Type B pancreatic cell (in vitro differentiated cells): Measurements from ENCODE around the gene NSD2. TPM values are rescaled to one million over a fixed set of nuclear protein-coding genes. Genes with fewer than 3 reads are reported as not detected.

ENCODE experiments used
- DNase-seq: peaks from one replicate; pipeline ENCODE4 v3.0.0; 2021; ENCODE audit warnings: mixed read lengths; ENCODE audit not compliant: unreplicated experiment; ENCODE audit errors: extremely low spot score
- H3K27ac Mint-ChIP-seq: 2 replicates; pipeline ENCODE4 v1.8.0; 2021; ENCODE audit warnings: mild to moderate bottlenecking, mixed read lengths
- H3K27me3 Mint-ChIP-seq: 2 replicates; pipeline ENCODE4 v1.8.0; 2021; ENCODE audit warnings: mixed read lengths
- H3K36me3 Mint-ChIP-seq: 2 replicates; pipeline ENCODE4 v1.8.0; 2021; ENCODE audit warnings: mixed read lengths
- H3K4me1 Mint-ChIP-seq: one replicate; pipeline ENCODE4 v1.8.0; 2021; ENCODE audit warnings: mixed read lengths; ENCODE audit not compliant: unreplicated experiment
- H3K4me3 Mint-ChIP-seq: 2 replicates; pipeline ENCODE4 v1.8.0; 2021; ENCODE audit warnings: mild to moderate bottlenecking, mixed read lengths
- H3K9me3 Mint-ChIP-seq: 2 replicates; pipeline ENCODE4 v1.8.0; 2021; ENCODE audit warnings: mixed read lengths
- total RNA-seq: library from RNA; stranded (reverse); gene quantifications from 2 replicates; pipeline ENCODE4 v1.2.1, GENCODE V29; 2021; ENCODE audit warnings: low replicate concordance
- TF ChIP-seq, protein P1 (sequence below): fragments of 200-600 bp; sonication (generic); conservative IDR thresholded peaks from 2 replicates; pipeline ENCODE4 v1.5.0; 2021; ENCODE audit warnings: antibody characterized with exemption, mild to moderate bottlenecking

The NSD2 gene
- total RNA-seq, 1 donor from 2014 or later, result 156 TPM

- no peak for DNase-seq
- H3K9me3 Mint-ChIP-seq, result no peaks in the 10 kb centered on the region
- H3K27ac Mint-ChIP-seq, result peak overlapping the region; percentile 93
- H3K27me3 Mint-ChIP-seq, result peaks cover 3% of the 10 kb centered on the region
- TF ChIP-seq, protein P1, sequence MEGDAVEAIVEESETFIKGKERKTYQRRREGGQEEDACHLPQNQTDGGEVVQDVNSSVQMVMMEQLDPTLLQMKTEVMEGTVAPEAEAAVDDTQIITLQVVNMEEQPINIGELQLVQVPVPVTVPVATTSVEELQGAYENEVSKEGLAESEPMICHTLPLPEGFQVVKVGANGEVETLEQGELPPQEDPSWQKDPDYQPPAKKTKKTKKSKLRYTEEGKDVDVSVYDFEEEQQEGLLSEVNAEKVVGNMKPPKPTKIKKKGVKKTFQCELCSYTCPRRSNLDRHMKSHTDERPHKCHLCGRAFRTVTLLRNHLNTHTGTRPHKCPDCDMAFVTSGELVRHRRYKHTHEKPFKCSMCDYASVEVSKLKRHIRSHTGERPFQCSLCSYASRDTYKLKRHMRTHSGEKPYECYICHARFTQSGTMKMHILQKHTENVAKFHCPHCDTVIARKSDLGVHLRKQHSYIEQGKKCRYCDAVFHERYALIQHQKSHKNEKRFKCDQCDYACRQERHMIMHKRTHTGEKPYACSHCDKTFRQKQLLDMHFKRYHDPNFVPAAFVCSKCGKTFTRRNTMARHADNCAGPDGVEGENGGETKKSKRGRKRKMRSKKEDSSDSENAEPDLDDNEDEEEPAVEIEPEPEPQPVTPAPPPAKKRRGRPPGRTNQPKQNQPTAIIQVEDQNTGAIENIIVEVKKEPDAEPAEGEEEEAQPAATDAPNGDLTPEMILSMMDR, result no peak
- peaks cover 4% of the 10 kb centered on the region for H3K36me3 Mint-ChIP-seq
- peak overlapping the region; percentile 89 for H3K4me3 Mint-ChIP-seq
- peaks cover 27% of the 10 kb centered on the region for H3K4me1 Mint-ChIP-seq
These were observed 1.5 kb upstream of the NSD2 start for GRCh38 chr4:1869530-1870327.

DNA sequence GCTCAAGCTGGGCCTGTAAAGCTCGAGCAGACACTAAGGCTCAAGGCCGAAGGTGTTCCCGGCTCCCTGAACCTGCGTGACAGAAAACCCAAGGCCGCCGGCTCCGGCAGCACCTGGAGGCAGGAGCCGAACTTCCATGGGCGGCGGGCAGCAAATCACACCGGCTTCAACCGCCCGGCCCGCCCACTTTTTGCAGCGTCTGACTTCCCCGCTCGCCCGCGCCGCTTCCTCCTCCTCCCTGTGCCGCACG, 940 bp upstream of the NSD2 start:
- TF ChIP-seq, protein P1, result no peak
- peaks cover 29% of the 10 kb centered on the region for H3K4me1 Mint-ChIP-seq
- H3K27ac Mint-ChIP-seq, result peak overlapping the region; percentile 93
- no peaks in the 10 kb centered on the region for H3K9me3 Mint-ChIP-seq
- peaks cover 3% of the 10 kb centered on the region for H3K27me3 Mint-ChIP-seq
- DNase-seq, result no peak
- peaks cover 4% of the 10 kb centered on the region for H3K36me3 Mint-ChIP-seq
- peak overlapping the region; percentile 89 for H3K4me3 Mint-ChIP-seq

DNA sequence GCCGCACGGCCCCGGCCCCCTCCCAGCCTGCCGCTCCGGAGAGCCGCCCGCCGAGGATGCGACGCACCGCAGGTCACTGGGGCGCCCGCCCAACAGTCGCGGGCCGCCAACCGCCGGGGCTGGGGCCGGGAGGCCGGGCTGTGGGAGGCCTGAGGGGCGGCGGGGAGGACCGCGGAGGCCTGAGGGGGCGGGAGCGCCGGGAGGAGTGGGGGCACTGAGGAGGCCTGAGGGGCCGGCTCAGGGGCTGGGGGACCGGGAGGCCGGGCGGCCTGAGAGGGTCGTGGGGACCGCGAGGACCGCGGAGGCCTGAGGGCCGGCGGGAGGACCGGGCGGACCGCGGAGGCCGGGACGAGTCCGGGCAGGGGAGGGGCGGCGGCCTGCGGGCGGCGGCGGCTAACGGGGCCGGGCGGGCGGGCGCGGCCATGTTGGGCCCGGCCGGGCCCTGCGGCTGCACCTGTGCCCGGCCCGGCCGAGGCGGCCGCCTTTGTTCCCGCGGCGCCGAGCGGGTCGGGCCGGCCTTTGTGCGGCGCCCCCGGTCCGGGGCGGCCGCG, 353 bp downstream of the NSD2 start:
- Mint-ChIP-seq H3K27me3 (peaks cover 3% of the 10 kb centered on the region), H3K4me1 (peaks cover 29% of the 10 kb centered on the region), H3K36me3 (peaks cover 4% of the 10 kb centered on the region), H3K4me3 (no peak overlapping the region), H3K27ac (no peak overlapping the region), H3K9me3 (no peaks in the 10 kb centered on the region)
- TF ChIP-seq, protein P1, result no peak
- peak; percentile 76 for DNase-seq

DNA sequence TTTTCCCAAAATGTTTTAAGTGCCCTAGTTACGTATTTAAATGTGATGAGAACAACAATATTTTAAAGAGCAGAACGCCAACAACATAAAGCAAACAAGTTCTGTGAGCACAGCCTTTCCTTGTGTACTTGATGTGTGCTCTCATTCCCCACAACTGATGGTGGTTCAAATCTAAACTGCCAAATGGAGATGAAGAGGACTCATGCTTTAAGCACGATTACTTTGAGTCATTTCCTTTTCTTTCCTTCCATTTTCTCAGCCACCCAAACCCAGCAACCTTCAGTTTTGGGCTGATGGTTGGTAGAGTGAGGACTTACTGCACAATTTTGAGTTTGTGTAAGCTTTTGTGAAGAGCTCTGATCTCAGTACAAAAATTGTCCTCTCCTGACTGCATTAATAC, 1.7 kb downstream of the NSD2 start:
- Mint-ChIP-seq H3K27me3 (peaks cover 3% of the 10 kb centered on the region), H3K36me3 (peaks cover 4% of the 10 kb centered on the region), H3K9me3 (no peaks in the 10 kb centered on the region), H3K27ac (peak overlapping the region; percentile 91), H3K4me3 (peak overlapping the region; percentile 93), H3K4me1 (peaks cover 37% of the 10 kb centered on the region)
- DNase-seq, result no peak
- TF ChIP-seq, protein P1, result no peak

DNA sequence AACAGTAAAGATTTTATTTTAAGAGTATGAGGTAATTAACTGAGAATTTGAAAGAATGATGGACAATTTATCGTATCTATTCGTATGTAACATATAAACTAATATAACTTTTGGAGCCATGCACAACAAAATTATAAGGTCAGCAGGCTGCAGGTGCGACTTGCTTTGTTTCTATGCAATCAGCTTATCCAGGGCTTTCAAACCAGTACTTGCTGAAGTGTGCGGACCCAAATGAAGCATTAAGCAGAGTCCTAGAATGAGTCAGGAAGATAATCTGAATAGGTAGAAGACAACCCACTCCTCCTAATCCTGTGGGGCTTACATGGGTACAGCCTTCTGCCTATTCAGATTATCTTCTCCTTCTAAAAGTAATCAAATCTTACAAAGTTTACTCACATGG, 2.1 kb downstream of the NSD2 start:
- Mint-ChIP-seq H3K27me3 (peaks cover 3% of the 10 kb centered on the region), H3K36me3 (peaks cover 4% of the 10 kb centered on the region), H3K9me3 (no peaks in the 10 kb centered on the region), H3K4me3 (peak overlapping the region; percentile 93), H3K27ac (peak overlapping the region; percentile 91), H3K4me1 (peaks cover 37% of the 10 kb centered on the region)
- TF ChIP-seq, protein P1, result no peak
- no peak for DNase-seq
